Psoas muscle (tissue), 8 donors: ENCODE results near the gene IWS1. TPM values are rescaled to one million over a fixed set of nuclear protein-coding genes. Genes with fewer than 3 reads are reported as not detected.

ENCODE experiments used
- ATAC-seq, 4 donors: fragments of 200-7000 bp; cut with Tn5 transposase; one replicate each; pipeline ENCODE4 v1.9.1; 2020; ENCODE audit warnings: moderate library complexity in 3 of 4, mild to moderate bottlenecking in 2 of 4
- DNase-seq, 2 donors: peaks; one replicate each; pipeline ENCODE4 v3.0.0-alpha.2; 2020
- H3K27ac ChIP-seq: fragments of 200-600 bp; one replicate; pipeline ENCODE4 v1.8.0; 2022
- H3K27me3 ChIP-seq, 3 donors: fragments of 200-600 bp in 1 of 3; one replicate each; pipeline versions ENCODE4 v1.6.1 to v1.8.0; 2013 to 2022; ENCODE audit warnings: low read length in 2 of 3, mild to moderate bottlenecking in 2 of 3, moderate library complexity in 1 of 3; ENCODE audit not compliant: insufficient read depth in 3 of 3
- H3K36me3 ChIP-seq, 2 donors: fragments of 200-600 bp in 1 of 2; one replicate each; pipeline versions ENCODE4 v1.6.1 to v1.8.0; 2013 to 2022; ENCODE audit warnings: low read depth in 1 of 2, mild to moderate bottlenecking in 1 of 2, moderate library complexity in 1 of 2; ENCODE audit not compliant: insufficient read depth in 1 of 2
- H3K4me1 ChIP-seq: fragments of 200-600 bp; one replicate; pipeline ENCODE4 v1.8.0; 2022
- H3K4me3 ChIP-seq: fragments of 200-600 bp; one replicate; pipeline ENCODE4 v1.8.0; 2022; ENCODE audit warnings: mild to moderate bottlenecking
- H3K9me3 ChIP-seq: fragments of 200-600 bp; one replicate; pipeline ENCODE4 v1.8.0; 2022
- CTCF ChIP-seq: fragments of 200-600 bp; IDR thresholded peaks from one replicate; pipeline ENCODE4 v1.8.0; 2022; ENCODE audit warnings: antibody characterized with exemption
- WGBS, 3 donors: extraction: QIAGEN DNeasy Blood & Tissue Kit; methylation state at CpG; one replicate each; pipeline versions ENCODE4 v1.1.6 to v1.1.7; 2013; 5-methylcytosine and 5-hydroxymethylcytosine counted together
- intact Hi-C, 2 donors: fragments of 100-400 bp; cut with DNase I; formaldehyde crosslinking; loops; one replicate each; pipeline versions ENCODE4 v1.11.0 to v1.14.2; 2022
- polyA plus RNA-seq, 3 donors: library from polyadenylated mRNA; stranded (reverse); fragments of 200-250 nt; gene quantifications; one replicate each; pipeline ENCODE4 v1.2.3, GENCODE V29; 2013
- total RNA-seq, 4 donors: library from RNA; stranded (reverse); fragmentation: NEBNext Ultra II Directional in 2 of 4; extraction: Animal tissue kit (Norgen Biotek cat#: 25700) in 2 of 4; gene quantifications; one replicate each; pipeline versions ENCODE4 v1.2.1 to v1.2.4, GENCODE V29; 2021 to 2023
- donor health status: healthy with polysubstance abuse.
- donor health status: DM: no; HTN: no; CAD: no; lungs with moderate emphysema.
- donor health status: Bipolar disorder and iron deficiency.
- donor health status: healthy.
- donor health status: DM: yes; HTN: yes; CAD: no.
- donor health status: DM: no; HTN: no; CAD: no.
- donor health status: DM: no; HTN: no; CAD: no.
- donor health status: DM: yes; HTN: yes; CAD: no.

Gene IWS1
- total and polyA plus RNA-seq, 7 donors: 47.6 to 77.2 (median 62.5) TPM

- H3K27me3 ChIP-seq: no peaks in the 10 kb centered on the region
- DNase-seq (no peak), ATAC-seq (no peak)
- intact Hi-C loops: no loop called here
- no peaks in the 10 kb centered on the region for H3K9me3 ChIP-seq
- no peak overlapping the region for H3K4me3 ChIP-seq
- WGBS, 3 donors: 88 to 90% (median 90%) methylated on average over 2 of the region's 2 CpGs
- H3K36me3 ChIP-seq: no peaks in the 10 kb centered on the region
- no peaks in the 10 kb centered on the region for H3K4me1 ChIP-seq
- no peak overlapping the region for H3K27ac ChIP-seq
- no peak for TF ChIP-seq CTCF
Measured at GRCh38 chr2:127552846-127553245, 26.6 kb upstream of the IWS1 start.

- TF ChIP-seq CTCF: no peak
- ATAC-seq (no peak), DNase-seq (no peak)
- no peaks in the 10 kb centered on the region for H3K27me3 ChIP-seq
- H3K4me3 ChIP-seq: no peak overlapping the region
- H3K36me3 ChIP-seq: no peaks in the 10 kb centered on the region
- WGBS, 3 donors: 80 to 83% (median 83%) methylated on average over 6 of the region's 6 CpGs
- intact Hi-C loops: no loop called here
- no peaks in the 10 kb centered on the region for H3K4me1 ChIP-seq
- H3K27ac ChIP-seq: no peak overlapping the region
- no peaks in the 10 kb centered on the region for H3K9me3 ChIP-seq
Measured at GRCh38 chr2:127552336-127552735, 26.0 kb upstream of the IWS1 start.

GRCh38 chr2:127551221-127551930, 25.1 kb upstream of the IWS1 start:
- Histone ChIP-seq H3K4me3 (no peak overlapping the region), H3K27ac (no peak overlapping the region), H3K4me1 (no peaks in the 10 kb centered on the region), H3K9me3 (no peaks in the 10 kb centered on the region), H3K27me3 (no peaks in the 10 kb centered on the region), H3K36me3 (no peaks in the 10 kb centered on the region)
- intact Hi-C loops: no loop called here
- DNase-seq: no peak
- ATAC-seq: no peak
- no peak for TF ChIP-seq CTCF
- 72 to 75% (median 75%) methylated on average over 7 of the region's 7 CpGs for WGBS, 3 donors

GRCh38 chr2:127546797-127547196, 20.5 kb upstream of the IWS1 start:
- no peak for TF ChIP-seq CTCF
- Histone ChIP-seq H3K27ac (no peak overlapping the region), H3K27me3 (no peaks in the 10 kb centered on the region), H3K9me3 (no peaks in the 10 kb centered on the region), H3K4me3 (no peak overlapping the region), H3K36me3 (no peaks in the 10 kb centered on the region), H3K4me1 (no peaks in the 10 kb centered on the region)
- no peak for ATAC-seq
- WGBS, 3 donors: 75 to 82% (median 80%) methylated on average over 3 of the region's 3 CpGs
- intact Hi-C loops: no loop called here
- DNase-seq: no peak

GRCh38 chr2:127545796-127546195, 19.5 kb upstream of the IWS1 start:
- WGBS, 3 donors: 91 to 100% (median 98%) methylated on average over 1 of the region's 1 CpG
- no peaks in the 10 kb centered on the region for H3K27me3 ChIP-seq
- no peaks in the 10 kb centered on the region for H3K4me1 ChIP-seq
- H3K4me3 ChIP-seq: no peak overlapping the region
- no peak for DNase-seq
- no peaks in the 10 kb centered on the region for H3K36me3 ChIP-seq
- no peak for ATAC-seq
- no peaks in the 10 kb centered on the region for H3K9me3 ChIP-seq
- no peak overlapping the region for H3K27ac ChIP-seq
- TF ChIP-seq CTCF: no peak
- intact Hi-C loops: no loop called here
